Astrocyte (in vitro differentiated cells and primary cell): Measurements from ENCODE around the gene WDR37. TPM values are rescaled to one million over a fixed set of nuclear protein-coding genes. Genes with fewer than 3 reads are reported as not detected.
"Not testable (repeated sequence)": the region's sequence is repeated elsewhere in the genome, so short reads cannot be mapped to it uniquely, and the experiment has no call there.

Experiments
- DNase-seq: peaks from one replicate; pipeline ENCODE4 v3.0.0-alpha.2; 2010; ENCODE audit warnings: low read depth
- FAIRE-seq: peaks from 2 replicates; lab custom pipeline; 2011; peaks lifted over from hg19 to GRCh38; lab: Jason Lieb, UNC
- H2AFZ ChIP-seq: 2 replicates; pipeline ENCODE4 v1.6.0; 2012; ENCODE audit warnings: low read depth, low read length, inconsistent platforms
- H3K27ac ChIP-seq: 2 replicates; pipeline ENCODE4 v1.5.1; 2011; ENCODE audit warnings: low read depth, low read length, inconsistent platforms
- H3K27me3 ChIP-seq: 2 replicates; pipeline ENCODE4 v1.6.0; 2011; ENCODE audit warnings: low read length, inconsistent platforms; ENCODE audit not compliant: insufficient read depth
- H3K36me3 ChIP-seq: 2 replicates; pipeline ENCODE4 v1.5.1; 2011; ENCODE audit warnings: low read length, inconsistent platforms; ENCODE audit not compliant: insufficient read depth
- H3K4me1 ChIP-seq: 2 replicates; pipeline ENCODE4 v1.5.1; 2011; ENCODE audit warnings: low read length, inconsistent platforms; ENCODE audit not compliant: insufficient read depth
- H3K4me2 ChIP-seq: 2 replicates; pipeline ENCODE4 v1.6.0; 2012; ENCODE audit warnings: low read length, inconsistent platforms
- H3K4me3 ChIP-seq: 2 replicates; pipeline ENCODE4 v1.5.1; 2011; ENCODE audit warnings: low read depth, mild to moderate bottlenecking, low read length, inconsistent platforms; ENCODE audit not compliant: insufficient read depth
- H3K79me2 ChIP-seq: 2 replicates; pipeline ENCODE4 v1.6.0; 2012; ENCODE audit warnings: mild to moderate bottlenecking, low read length, inconsistent platforms; ENCODE audit not compliant: insufficient read depth
- H3K9ac ChIP-seq: 2 replicates; pipeline ENCODE4 v1.6.0; 2012; ENCODE audit warnings: mild to moderate bottlenecking, low read length, inconsistent platforms
- H3K9me3 ChIP-seq: 2 replicates; pipeline ENCODE4 v1.5.1; 2012; ENCODE audit warnings: low read depth, mild to moderate bottlenecking, low read length, inconsistent platforms; ENCODE audit not compliant: insufficient read depth
- H4K20me1 ChIP-seq: 2 replicates; pipeline ENCODE4 v1.6.0; 2012; ENCODE audit warnings: low read length, inconsistent platforms; ENCODE audit not compliant: insufficient read depth
- H3K27ac Mint-ChIP-seq: one replicate; pipeline ENCODE4 v1.8.0; 2021; ENCODE audit warnings: mild to moderate bottlenecking, mixed read lengths; ENCODE audit not compliant: unreplicated experiment
- H3K27me3 Mint-ChIP-seq: one replicate; pipeline ENCODE4 v1.8.0; 2021; ENCODE audit warnings: low read depth, mixed read lengths; ENCODE audit not compliant: unreplicated experiment
- H3K36me3 Mint-ChIP-seq: one replicate; pipeline ENCODE4 v1.8.0; 2021; ENCODE audit warnings: low read depth, mixed read lengths; ENCODE audit not compliant: unreplicated experiment
- H3K4me1 Mint-ChIP-seq: one replicate; pipeline ENCODE4 v1.8.0; 2021; ENCODE audit warnings: low read depth, mixed read lengths; ENCODE audit not compliant: unreplicated experiment
- H3K4me3 Mint-ChIP-seq: one replicate; pipeline ENCODE4 v1.8.0; 2021; ENCODE audit warnings: mild to moderate bottlenecking, moderate library complexity, mixed read lengths; ENCODE audit not compliant: unreplicated experiment
- H3K9me3 Mint-ChIP-seq: one replicate; pipeline ENCODE4 v1.8.0; 2021; ENCODE audit warnings: mild to moderate bottlenecking, mixed read lengths; ENCODE audit not compliant: unreplicated experiment
- EZH2 ChIP-seq: IDR thresholded peaks from 2 replicates; pipeline ENCODE4 v1.6.1; 2012; ENCODE audit warnings: mild to moderate bottlenecking, low read length, inconsistent platforms; ENCODE audit not compliant: insufficient read depth
- total RNA-seq: library from RNA; stranded (reverse); gene quantifications from 2 replicates; pipeline ENCODE4 v1.2.1, GENCODE V29; 2021
- TF ChIP-seq, protein P1 (sequence below): IDR thresholded peaks from 2 replicates; pipeline ENCODE4 v1.5.1; 2011; ENCODE audit warnings: low read depth, mild to moderate bottlenecking, inconsistent platforms, low read length, moderate library complexity; ENCODE audit not compliant: insufficient read depth

Gene WDR37
- total RNA-seq, 1 donor from 2014 or later = 22.8 TPM

DNA sequence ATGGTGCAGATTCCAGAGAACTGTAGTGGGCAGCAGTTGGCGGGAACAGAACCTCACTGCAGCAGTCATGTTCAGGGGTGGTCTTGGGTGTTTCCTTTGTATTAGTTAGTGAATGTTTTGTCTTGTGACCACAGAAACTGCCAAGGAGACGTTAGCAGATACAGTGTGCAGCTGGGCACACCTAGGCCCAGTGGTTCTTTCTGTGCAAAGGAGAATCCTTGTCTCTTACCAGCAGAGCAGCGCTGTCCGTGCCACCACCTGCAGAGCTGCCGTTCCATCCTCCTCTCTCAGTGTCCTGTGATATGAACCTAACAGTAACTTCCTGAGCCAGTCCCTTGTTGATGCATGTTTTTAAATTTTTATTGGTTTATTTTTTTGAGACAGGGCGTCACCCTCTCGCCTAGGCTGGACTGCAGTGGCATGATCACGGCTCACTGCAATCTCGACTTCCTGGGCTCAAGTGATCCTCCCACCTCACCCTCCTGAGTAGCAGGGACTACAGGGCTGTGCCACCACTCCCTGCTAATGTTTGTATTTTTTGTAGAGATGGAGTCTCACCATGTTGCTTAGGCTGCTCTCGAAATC is 60.6 kb downstream of the WDR37 start:
- no peaks in the 10 kb centered on the region for H3K9me3 ChIP-seq
- H3K9ac ChIP-seq = no peak overlapping the region
- H3K4me3 ChIP-seq = no peak overlapping the region
- no peak overlapping the region for H3K27ac ChIP-seq
- H3K27me3 Mint-ChIP-seq = no peaks in the 10 kb centered on the region
- peaks cover 31% of the 10 kb centered on the region for H4K20me1 ChIP-seq
- peaks cover 2% of the 10 kb centered on the region for H3K4me1 Mint-ChIP-seq
- H3K4me1 ChIP-seq = no peaks in the 10 kb centered on the region
- H2AFZ ChIP-seq = no peak overlapping the region
- no peak for DNase-seq
- H3K9me3 Mint-ChIP-seq = no peaks in the 10 kb centered on the region
- H3K36me3 Mint-ChIP-seq = peaks cover 44% of the 10 kb centered on the region
- TF ChIP-seq, protein P1, sequence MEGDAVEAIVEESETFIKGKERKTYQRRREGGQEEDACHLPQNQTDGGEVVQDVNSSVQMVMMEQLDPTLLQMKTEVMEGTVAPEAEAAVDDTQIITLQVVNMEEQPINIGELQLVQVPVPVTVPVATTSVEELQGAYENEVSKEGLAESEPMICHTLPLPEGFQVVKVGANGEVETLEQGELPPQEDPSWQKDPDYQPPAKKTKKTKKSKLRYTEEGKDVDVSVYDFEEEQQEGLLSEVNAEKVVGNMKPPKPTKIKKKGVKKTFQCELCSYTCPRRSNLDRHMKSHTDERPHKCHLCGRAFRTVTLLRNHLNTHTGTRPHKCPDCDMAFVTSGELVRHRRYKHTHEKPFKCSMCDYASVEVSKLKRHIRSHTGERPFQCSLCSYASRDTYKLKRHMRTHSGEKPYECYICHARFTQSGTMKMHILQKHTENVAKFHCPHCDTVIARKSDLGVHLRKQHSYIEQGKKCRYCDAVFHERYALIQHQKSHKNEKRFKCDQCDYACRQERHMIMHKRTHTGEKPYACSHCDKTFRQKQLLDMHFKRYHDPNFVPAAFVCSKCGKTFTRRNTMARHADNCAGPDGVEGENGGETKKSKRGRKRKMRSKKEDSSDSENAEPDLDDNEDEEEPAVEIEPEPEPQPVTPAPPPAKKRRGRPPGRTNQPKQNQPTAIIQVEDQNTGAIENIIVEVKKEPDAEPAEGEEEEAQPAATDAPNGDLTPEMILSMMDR = no peak
- TF ChIP-seq EZH2 = no peak
- FAIRE-seq = no peak
- no peak overlapping the region for H3K4me2 ChIP-seq
- no peak overlapping the region for H3K4me3 Mint-ChIP-seq
- H3K36me3 ChIP-seq = peaks cover 14% of the 10 kb centered on the region
- H3K27me3 ChIP-seq = no peaks in the 10 kb centered on the region
- no peak overlapping the region for H3K27ac Mint-ChIP-seq
- no peaks in the 10 kb centered on the region for H3K79me2 ChIP-seq

DNA sequence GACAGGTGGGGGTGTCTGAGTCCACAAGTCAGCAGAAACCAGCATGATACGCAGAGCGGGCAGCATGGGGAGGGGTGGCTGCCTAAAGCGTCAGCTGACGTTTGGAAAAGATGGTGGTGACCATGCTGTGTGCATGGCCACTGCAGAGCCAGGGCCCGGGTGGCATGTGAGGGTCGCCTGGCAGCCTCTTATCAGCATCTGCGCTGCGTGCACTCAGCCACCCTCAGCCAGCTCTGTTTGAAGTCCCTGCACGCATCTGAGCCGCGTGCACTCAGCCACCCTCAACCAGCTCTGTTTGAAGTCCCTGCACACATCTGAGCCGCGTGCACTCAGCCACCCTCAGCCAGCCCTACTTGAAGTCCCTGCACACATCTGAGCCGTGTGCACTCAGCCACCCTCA is 61.5 kb downstream of the WDR37 start:
- Mint-ChIP-seq H3K27ac (no peak overlapping the region), H3K9me3 (no peaks in the 10 kb centered on the region), H3K4me1 (no peaks in the 10 kb centered on the region), H3K4me3 (no peak overlapping the region), H3K36me3 (peaks cover 45% of the 10 kb centered on the region), H3K27me3 (no peaks in the 10 kb centered on the region)
- no peaks in the 10 kb centered on the region for H3K9me3 ChIP-seq
- DNase-seq (no peak), FAIRE-seq (no peak)
- H3K4me1 ChIP-seq = no peaks in the 10 kb centered on the region
- no peaks in the 10 kb centered on the region for H3K79me2 ChIP-seq
- H3K27me3 ChIP-seq = no peaks in the 10 kb centered on the region
- no peak overlapping the region for H2AFZ ChIP-seq
- peaks cover 17% of the 10 kb centered on the region for H3K36me3 ChIP-seq
- H3K9ac ChIP-seq = no peak overlapping the region
- peaks cover 37% of the 10 kb centered on the region for H4K20me1 ChIP-seq
- no peak overlapping the region for H3K27ac ChIP-seq
- no peak overlapping the region for H3K4me2 ChIP-seq
- H3K4me3 ChIP-seq = no peak overlapping the region
- TF ChIP-seq, protein P1 = no peak
- no peak for TF ChIP-seq EZH2

DNA sequence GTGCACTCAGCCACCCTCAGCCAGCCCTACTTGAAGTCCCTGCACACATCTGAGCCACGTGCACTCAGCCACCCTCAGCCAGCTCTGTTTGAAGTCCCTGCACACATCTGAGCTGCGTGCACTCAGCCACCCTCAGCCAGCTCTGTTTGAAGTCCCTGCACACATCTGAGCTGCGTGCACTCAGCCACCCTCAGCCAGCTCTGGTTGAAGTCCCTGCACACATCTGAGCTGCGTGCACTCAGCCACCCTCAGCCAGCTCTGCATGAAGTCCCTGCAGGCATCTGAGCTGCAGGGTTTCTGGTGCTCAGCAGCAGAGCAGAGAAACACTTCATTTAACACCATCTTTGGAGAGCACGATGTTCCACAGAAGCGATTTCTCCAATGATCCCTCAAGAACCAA is 62.1 kb downstream of the WDR37 start:
- not testable (repeated sequence) for H3K4me3 Mint-ChIP-seq, DNase-seq, H3K9ac ChIP-seq, H3K9me3 Mint-ChIP-seq, H3K4me3 ChIP-seq, FAIRE-seq, H3K79me2 ChIP-seq, H3K27me3 ChIP-seq, H3K9me3 ChIP-seq, H3K4me1 Mint-ChIP-seq, H3K27ac ChIP-seq, H3K4me1 ChIP-seq, H3K27ac Mint-ChIP-seq, H3K4me2 ChIP-seq, H2AFZ ChIP-seq, H3K27me3 Mint-ChIP-seq
- peaks cover 11% of the 10 kb centered on the region for H3K36me3 ChIP-seq
- H3K36me3 Mint-ChIP-seq = peaks cover 43% of the 10 kb centered on the region
- peaks cover 39% of the 10 kb centered on the region for H4K20me1 ChIP-seq
